SK-N-SH (cell line): ENCODE results near the gene CDX2. TPM values are rescaled to one million over a fixed set of nuclear protein-coding genes. Genes with fewer than 3 reads are reported as not detected.
"Not testable (repeated sequence)": the region's sequence is repeated elsewhere in the genome, so short reads cannot be mapped to it uniquely, and the experiment has no call there.

Experiments used
- CTCF ChIA-PET: fragments of 300-600, 350-600 bp; formaldehyde crosslinking; extraction: SDS; loops from one replicate; lab custom pipeline; 2021; lab: Yijun Ruan, JAX
- POLR2A ChIA-PET: fragments of 350-600 bp; sonication (Branson Sonifier 250); formaldehyde crosslinking; extraction: SDS; loops from one replicate; lab custom pipeline; 2020; ENCODE audit warnings: antibody characterized with exemption, inconsistent platforms; lab: Yijun Ruan, JAX
- DNase-seq: peaks from one replicate; pipeline ENCODE4 v3.0.0; 2012
- H2AFZ ChIP-seq: fragments of 200-600 bp; sonication (generic); 2 replicates; pipeline ENCODE4 v1.8.1; 2016; ENCODE audit warnings: antibody characterized with exemption, mild to moderate bottlenecking, low read depth
- H3F3A ChIP-seq: fragments of 200-600 bp; sonication (generic); replicated peaks from 2 replicates; pipeline ENCODE3; 2016; ENCODE audit warnings: antibody characterized with exemption, mild to moderate bottlenecking; ENCODE audit not compliant: insufficient read depth
- H3K27ac ChIP-seq, 2 experiments: fragments of 200-500 bp in 1 of 2; fragments of 200-600 bp in 1 of 2; sonication (Bioruptor generic) in 1 of 2; sonication (generic), shearing (Covaris generic) in 1 of 2; 2 replicates each; pipeline versions ENCODE4 v1.5.1 to v1.6.1; 2014 to 2016; ENCODE audit warnings: low read depth in 2 of 2, inconsistent platforms in 1 of 2, low read length in 1 of 2, mild to moderate bottlenecking in 1 of 2, mixed read lengths in 1 of 2
- H3K27me3 ChIP-seq: fragments of 200-600 bp; sonication (generic), shearing (Covaris generic); 2 replicates; pipeline ENCODE4 v1.6.1; 2016; ENCODE audit warnings: mixed run types; ENCODE audit not compliant: insufficient read depth
- H3K36me3 ChIP-seq, 2 experiments: fragments of 200-500 bp in 1 of 2; fragments of 200-600 bp in 1 of 2; sonication (Bioruptor generic) in 1 of 2; sonication (generic) in 1 of 2; replicated peaks in 1 of 2; 2 replicates each; pipeline versions ENCODE3 to v1.5.1; 2014 to 2016; ENCODE audit warnings: low read length in 1 of 2, mild to moderate bottlenecking in 1 of 2; ENCODE audit not compliant: insufficient read depth in 2 of 2, control insufficient read depth in 1 of 2
- H3K4me1 ChIP-seq, 2 experiments: fragments of 200-500 bp in 1 of 2; fragments of 200-600 bp in 1 of 2; sonication (Bioruptor generic) in 1 of 2; sonication (generic), shearing (Covaris generic) in 1 of 2; 2 replicates each; pipeline versions ENCODE4 v1.5.1 to v1.6.1; 2014 to 2016; ENCODE audit warnings: low read depth in 1 of 2, low read length in 1 of 2, mixed run types in 1 of 2; ENCODE audit not compliant: insufficient read depth in 2 of 2, control insufficient read depth in 1 of 2
- H3K4me2 ChIP-seq: fragments of 200-600 bp; sonication (generic), shearing (Covaris generic); 2 replicates; pipeline ENCODE4 v1.6.1; 2017; ENCODE audit warnings: mixed run types
- H3K4me3 ChIP-seq, 2 experiments: fragments of 200-500 bp in 1 of 2; fragments of 200-600 bp in 1 of 2; sonication (Bioruptor generic) in 1 of 2; sonication (generic), shearing (Covaris generic) in 1 of 2; 2 replicates each; pipeline versions ENCODE4 v1.5.1 to v1.8.1; 2014 to 2016; ENCODE audit warnings: low read depth in 2 of 2, inconsistent platforms in 1 of 2, low read length in 1 of 2, mild to moderate bottlenecking in 1 of 2, mixed read lengths in 1 of 2, moderate library complexity in 1 of 2
- H3K79me2 ChIP-seq: fragments of 200-600 bp; sonication (generic); 2 replicates; pipeline ENCODE4 v1.8.1; 2017; ENCODE audit warnings: mild to moderate bottlenecking; ENCODE audit not compliant: insufficient read depth
- H3K9ac ChIP-seq: fragments of 200-600 bp; sonication (generic); 2 replicates; pipeline ENCODE4 v1.6.1; 2017; ENCODE audit warnings: mixed run types
- H3K9me2 ChIP-seq: fragments of 200-600 bp; sonication (generic); 2 replicates; pipeline ENCODE4 v1.6.1; 2017; ENCODE audit warnings: mixed run types
- H3K9me3 ChIP-seq: fragments of 200-600 bp; sonication (generic); 2 replicates; pipeline ENCODE4 v1.6.1; 2017; ENCODE audit warnings: mixed run types, mild to moderate bottlenecking, moderate library complexity
- H4K20me1 ChIP-seq: fragments of 200-600 bp; sonication (generic); 2 replicates; pipeline ENCODE4 v1.6.1; 2017; ENCODE audit warnings: mild to moderate bottlenecking, mixed run types; ENCODE audit not compliant: insufficient read depth
- CHD2 ChIP-seq: fragments of 150-350 bp; IDR thresholded peaks from 2 replicates; pipeline ENCODE4 v1.6.1; 2018; ENCODE audit warnings: low read length; ENCODE audit not compliant: partially characterized antibody
- EZH2phosphoT487 ChIP-seq: fragments of 200-600 bp; sonication (generic); IDR thresholded peaks from 2 replicates; pipeline ENCODE4 v1.6.1; 2017; ENCODE audit warnings: low read depth, mixed run types, mild to moderate bottlenecking, antibody characterized with exemption, moderate library complexity, borderline replicate concordance
- GABPA ChIP-seq: IDR thresholded peaks from 2 replicates; pipeline ENCODE4 v1.4.0; 2012; ENCODE audit warnings: low read depth, mild to moderate bottlenecking
- GATA2 ChIP-seq: sonication (generic); formaldehyde crosslinking; IDR thresholded peaks from 2 replicates; pipeline ENCODE4 v1.5.0; 2020; ENCODE audit warnings: mild to moderate bottlenecking, missing genetic modification reagents
- JUND ChIP-seq: IDR thresholded peaks from 2 replicates; pipeline ENCODE4 v1.4.0; 2012
- MAX ChIP-seq: IDR thresholded peaks from 2 replicates; pipeline ENCODE4 v1.4.0; 2012; ENCODE audit warnings: low read depth
- MEF2A ChIP-seq: IDR thresholded peaks from 2 replicates; pipeline ENCODE4 v1.4.0; 2012; ENCODE audit warnings: low read depth, borderline replicate concordance
- NRF1 ChIP-seq: IDR thresholded peaks from 2 replicates; pipeline ENCODE4 v1.6.1; 2012; ENCODE audit warnings: low read depth, mild to moderate bottlenecking, low read length
- POLR2AphosphoS5 ChIP-seq: IDR thresholded peaks from 2 replicates; pipeline ENCODE4 v1.6.1; 2012; ENCODE audit warnings: low read depth, low read length
- RAD21 ChIP-seq: IDR thresholded peaks from 2 replicates; pipeline ENCODE4 v1.6.1; 2012; ENCODE audit warnings: mild to moderate bottlenecking, low read length
- RCOR1 ChIP-seq: fragments of 150-350 bp; IDR thresholded peaks from 2 replicates; pipeline ENCODE4 v1.6.1; 2017; ENCODE audit warnings: antibody characterized with exemption, low read length
- SMC3 ChIP-seq: IDR thresholded peaks from 2 replicates; pipeline ENCODE4 v1.6.1; 2012; ENCODE audit warnings: low read depth, low read length, improper control_type of control experiment
- WGBS: methylation state at CpG from one replicate; pipeline ENCODE4 v1.1.6; 2017; ENCODE audit warnings: low lambda C conversion rate; 5-methylcytosine and 5-hydroxymethylcytosine counted together
- polyA plus RNA-seq, 3 experiments: library from polyadenylated mRNA; depleted of rRNA; stranded (reverse); fragments of >200 nt; gene quantifications; 2 replicates each; pipeline ENCODE4 v1.2.3, GENCODE V29; 2012

CDX2 gene
- polyA plus RNA-seq, 1 of the 3 experiments (the other 2 are of a cell fraction), result not detected

GRCh38 chr13:27965740-27966640, 3.1 kb downstream of the CDX2 start:
- TF ChIP-seq JUND (no peak), EZH2phosphoT487 (peak; percentile 43; the same call in 1 of the 2 replicates), MAX (no peak), GABPA (no peak), SMC3 (no peak)
- ChIA-PET POLR2A (no interaction called here), CTCF (interaction anchor here (1.1 to 2.7 kb wide), 3 partner anchors 12 to 140 kb away, joined by 3 to 13 read pairs (median 9); no protein-coding TSS in a partner anchor)
- Histone ChIP-seq H3K36me3 (no peaks in the 10 kb centered on the region), H3K4me2 (no peak overlapping the region), H3K4me1 (no peaks in the 10 kb centered on the region), H3K27ac (no peak overlapping the region), H3F3A (no peaks in the 10 kb centered on the region), H3K9me2 (no peaks in the 10 kb centered on the region), H2AFZ (no peak overlapping the region), H3K79me2 (no peaks in the 10 kb centered on the region), H3K27me3 (peaks cover 86% of the 10 kb centered on the region), H3K9me3 (no peaks in the 10 kb centered on the region), H4K20me1 (no peaks in the 10 kb centered on the region), H3K4me3 (no peak overlapping the region), H3K9ac (no peak overlapping the region)
- DNase-seq, result peak; percentile 64
- 24% methylated on average over 32 of the region's 45 CpGs for WGBS

GRCh38 chr13:27965343-27965739, 3.8 kb downstream of the CDX2 start:
- CTCF ChIA-PET, result interaction anchor here (1.1 to 2.7 kb wide), 3 partner anchors 12 to 139 kb away, joined by 3 to 13 read pairs (median 9); no protein-coding TSS in a partner anchor
- peaks cover 86% of the 10 kb centered on the region for H3K27me3 ChIP-seq
- no peaks in the 10 kb centered on the region for H3K9me2 ChIP-seq
- no peak overlapping the region for H2AFZ ChIP-seq
- H3K4me1 ChIP-seq, result no peaks in the 10 kb centered on the region
- H3F3A ChIP-seq, result no peaks in the 10 kb centered on the region
- no peaks in the 10 kb centered on the region for H3K9me3 ChIP-seq
- DNase-seq, result peak; percentile 10
- WGBS, result 24% methylated on average over 7 of the region's 7 CpGs
- H3K4me3 ChIP-seq, result no peak overlapping the region
- H3K27ac ChIP-seq, result no peak overlapping the region
- TF ChIP-seq POLR2AphosphoS5 (no peak), NRF1 (no peak)
- no peak overlapping the region for H3K4me2 ChIP-seq
- POLR2A ChIA-PET, result no interaction called here
- H3K9ac ChIP-seq, result no peak overlapping the region
- H3K36me3 ChIP-seq, result no peaks in the 10 kb centered on the region
- H3K79me2 ChIP-seq, result no peaks in the 10 kb centered on the region
- no peaks in the 10 kb centered on the region for H4K20me1 ChIP-seq

GRCh38 chr13:27964741-27965323, 4.3 kb downstream of the CDX2 start:
- Histone ChIP-seq H4K20me1 (no peaks in the 10 kb centered on the region), H3K9me3 (no peaks in the 10 kb centered on the region), H3F3A (no peaks in the 10 kb centered on the region), H3K36me3 (no peaks in the 10 kb centered on the region), H3K4me1 (no peaks in the 10 kb centered on the region), H3K27ac (no peak overlapping the region), H2AFZ (no peak overlapping the region), H3K79me2 (no peaks in the 10 kb centered on the region), H3K9me2 (no peaks in the 10 kb centered on the region), H3K4me2 (no peak overlapping the region), H3K4me3 (no peak overlapping the region), H3K9ac (no peak overlapping the region), H3K27me3 (peaks cover 86% of the 10 kb centered on the region)
- WGBS, result 48% methylated on average over 14 of the region's 15 CpGs
- peak; percentile 15 for DNase-seq
- no peak for TF ChIP-seq RCOR1
- TF ChIP-seq MEF2A, result no peak
- no peak for TF ChIP-seq CHD2
- TF ChIP-seq NRF1, result no peak
- TF ChIP-seq GATA2 (CRISPR knock-in tag), result no peak
- no peak for TF ChIP-seq RAD21
- CTCF ChIA-PET, result interaction anchor here (2.1 to 3.5 kb wide), 3 partner anchors 11 to 139 kb away, joined by 9 to 13 read pairs (median 11); no protein-coding TSS in a partner anchor
- POLR2A ChIA-PET, result no interaction called here

- H3K79me2 ChIP-seq, POLR2A ChIA-PET, DNase-seq, H3K9me3 ChIP-seq, H3F3A ChIP-seq, H3K9ac ChIP-seq, H4K20me1 ChIP-seq, H3K27ac ChIP-seq, H3K36me3 ChIP-seq, H3K4me2 ChIP-seq, H2AFZ ChIP-seq, H3K4me3 ChIP-seq, H3K9me2 ChIP-seq, H3K4me1 ChIP-seq: not testable (repeated sequence)
- WGBS, result 73% methylated on average over 9 of the region's 13 CpGs
- CTCF ChIA-PET, result interaction anchor here (2.1 to 3.5 kb wide), 3 partner anchors 10 to 138 kb away, joined by 9 to 13 read pairs (median 11); no protein-coding TSS in a partner anchor
- H3K27me3 ChIP-seq, result peaks cover 86% of the 10 kb centered on the region
Observed at GRCh38 chr13:27964206-27964605, 4.9 kb downstream of the CDX2 start.
